Activated CD8-positive, alpha-beta T cell treated with anti-CD3 and anti-CD28 coated beads, Interleukin-2, amount 10 ng/mL, durations not matched to agents 7 days and 5 days (primary cell): ENCODE data around the gene CDH13. TPM values are rescaled to one million over a fixed set of nuclear protein-coding genes. Genes with fewer than 3 reads are reported as not detected.

Source experiments
- ATAC-seq: fragments of 150-1000 bp; cut with Tn5 transposase; one replicate; pipeline ENCODE4 v1.10.0; 2021; ENCODE audit warnings: moderate library complexity
- CTCF ChIA-PET: fragments of 350-600 bp; sonication (Branson Sonifier 250); formaldehyde crosslinking; loops from one replicate; lab custom pipeline; 2021; ENCODE audit warnings: antibody characterized with exemption; lab: Charles Lee
- POLR2A ChIA-PET: fragments of 350-600 bp; sonication (Branson Sonifier 250); formaldehyde crosslinking; loops from one replicate; lab custom pipeline; 2021; ENCODE audit warnings: antibody characterized with exemption; lab: Charles Lee
- DNase-seq: peaks from one replicate; pipeline ENCODE4 v3.0.0-alpha.2; 2020
- H3K27ac Mint-ChIP-seq: one replicate; pipeline ENCODE4 v1.8.0; 2021; ENCODE audit warnings: mild to moderate bottlenecking, mixed read lengths
- H3K27me3 Mint-ChIP-seq: one replicate; pipeline ENCODE4 v1.8.0; 2021; ENCODE audit warnings: low read depth, mixed read lengths
- H3K36me3 Mint-ChIP-seq: one replicate; pipeline ENCODE4 v1.8.0; 2021; ENCODE audit warnings: low read depth, mixed read lengths
- H3K4me1 Mint-ChIP-seq: one replicate; pipeline ENCODE4 v1.8.0; 2021; ENCODE audit warnings: low read depth, mixed read lengths
- H3K4me3 Mint-ChIP-seq: one replicate; pipeline ENCODE4 v1.8.0; 2021; ENCODE audit warnings: mild to moderate bottlenecking, mixed read lengths
- H3K9me3 Mint-ChIP-seq: one replicate; pipeline ENCODE4 v1.8.0; 2022; ENCODE audit warnings: mixed read lengths; ENCODE audit not compliant: insufficient read depth
- total RNA-seq, 2 experiments: library from RNA; stranded (reverse); gene quantifications; one replicate each; pipeline ENCODE4 v1.2.3, GENCODE V29; 2021

Gene CDH13
- total RNA-seq, 2 experiments from 2014 or later = not detected

GRCh38 chr16:83682116-83682867 lies 1055.5 kb downstream of the CDH13 start:
- POLR2A ChIA-PET = no interaction called here
- H3K9me3 Mint-ChIP-seq = no peaks in the 10 kb centered on the region
- no peaks in the 10 kb centered on the region for H3K4me1 Mint-ChIP-seq
- no peaks in the 10 kb centered on the region for H3K36me3 Mint-ChIP-seq
- CTCF ChIA-PET = no interaction called here
- peaks cover 12% of the 10 kb centered on the region for H3K27me3 Mint-ChIP-seq
- H3K4me3 Mint-ChIP-seq = no peak overlapping the region
- H3K27ac Mint-ChIP-seq = no peak overlapping the region
- DNase-seq = no peak
- ATAC-seq = no peak

- H3K4me1 Mint-ChIP-seq = no peaks in the 10 kb centered on the region
- ChIA-PET CTCF (no interaction called here), POLR2A (no interaction called here)
- H3K36me3 Mint-ChIP-seq = no peaks in the 10 kb centered on the region
- H3K27ac Mint-ChIP-seq = no peak overlapping the region
- peaks cover 12% of the 10 kb centered on the region for H3K27me3 Mint-ChIP-seq
- no peaks in the 10 kb centered on the region for H3K9me3 Mint-ChIP-seq
- ATAC-seq (no peak), DNase-seq (no peak)
- H3K4me3 Mint-ChIP-seq = no peak overlapping the region
These were observed 1056.1 kb downstream of the CDH13 start for GRCh38 chr16:83682868-83683235.

DNA sequence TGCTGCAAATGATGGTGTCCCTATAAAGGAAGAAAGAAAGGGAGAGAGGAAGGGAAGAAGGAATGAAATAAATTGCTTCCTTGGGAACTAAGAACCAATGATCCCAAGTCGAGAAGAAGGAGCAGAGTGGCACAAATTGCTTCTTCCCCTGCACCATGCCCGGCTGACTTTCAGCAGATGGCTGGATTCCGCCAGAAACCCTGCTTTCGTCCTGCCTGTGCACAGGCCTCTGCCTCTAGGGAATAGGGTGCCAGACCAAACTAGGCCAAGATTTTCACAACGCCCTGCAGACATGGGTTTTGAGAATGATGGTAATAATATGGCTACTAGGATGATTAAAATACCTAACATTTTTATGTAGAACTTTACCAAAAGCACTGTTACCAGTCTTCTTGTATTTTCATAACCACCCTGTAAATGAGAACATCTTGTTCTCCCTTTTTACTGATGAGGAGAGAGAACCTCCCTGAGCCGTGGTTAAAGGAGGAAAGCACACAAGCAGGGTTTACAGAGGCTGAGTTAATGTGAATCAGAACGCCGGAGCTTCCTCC lies 1058.9 kb downstream of the CDH13 start:
- no peaks in the 10 kb centered on the region for H3K36me3 Mint-ChIP-seq
- peaks cover 19% of the 10 kb centered on the region for H3K27me3 Mint-ChIP-seq
- ATAC-seq (no peak), DNase-seq (no peak)
- no peak overlapping the region for H3K27ac Mint-ChIP-seq
- no peaks in the 10 kb centered on the region for H3K4me1 Mint-ChIP-seq
- CTCF ChIA-PET = no interaction called here
- POLR2A ChIA-PET = no interaction called here
- no peak overlapping the region for H3K4me3 Mint-ChIP-seq
- H3K9me3 Mint-ChIP-seq = no peaks in the 10 kb centered on the region

DNA sequence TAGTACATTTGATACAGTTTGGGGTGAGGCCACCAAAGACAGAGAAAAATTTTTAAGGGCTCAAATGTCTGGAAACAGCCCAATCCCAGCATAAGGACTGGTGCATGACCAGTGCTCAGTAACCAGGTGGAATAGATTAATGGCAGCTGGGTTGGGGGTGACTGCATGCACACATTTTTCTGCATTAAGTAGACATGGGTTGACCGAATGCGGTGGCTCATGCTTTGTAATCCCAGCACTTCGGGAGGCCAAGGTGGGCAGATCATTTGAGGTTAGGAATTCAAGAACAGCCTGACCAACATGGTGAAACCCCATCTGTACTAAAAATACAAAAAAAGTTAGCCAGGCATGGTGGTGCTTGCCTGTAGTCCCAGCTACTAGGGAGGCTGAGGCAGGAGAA lies 1060.0 kb downstream of the CDH13 start:
- Mint-ChIP-seq H3K27me3 (peaks cover 18% of the 10 kb centered on the region), H3K4me3 (no peak overlapping the region), H3K27ac (no peak overlapping the region), H3K4me1 (no peaks in the 10 kb centered on the region), H3K36me3 (no peaks in the 10 kb centered on the region), H3K9me3 (no peaks in the 10 kb centered on the region)
- ATAC-seq (no peak), DNase-seq (no peak)
- POLR2A ChIA-PET = no interaction called here
- CTCF ChIA-PET = no interaction called here

GRCh38 chr16:83689385-83689831 lies 1062.6 kb downstream of the CDH13 start:
- no peak for ATAC-seq
- peaks cover 7% of the 10 kb centered on the region for H3K27me3 Mint-ChIP-seq
- no peaks in the 10 kb centered on the region for H3K9me3 Mint-ChIP-seq
- DNase-seq = no peak
- no peaks in the 10 kb centered on the region for H3K36me3 Mint-ChIP-seq
- H3K4me1 Mint-ChIP-seq = no peaks in the 10 kb centered on the region
- H3K27ac Mint-ChIP-seq = no peak overlapping the region
- CTCF ChIA-PET = no interaction called here
- POLR2A ChIA-PET = no interaction called here
- no peak overlapping the region for H3K4me3 Mint-ChIP-seq

- Mint-ChIP-seq H3K4me3 (no peak overlapping the region), H3K27me3 (peaks cover 7% of the 10 kb centered on the region), H3K27ac (no peak overlapping the region), H3K9me3 (no peaks in the 10 kb centered on the region), H3K4me1 (no peaks in the 10 kb centered on the region), H3K36me3 (no peaks in the 10 kb centered on the region)
- ATAC-seq (no peak), DNase-seq (no peak)
- POLR2A ChIA-PET = no interaction called here
- CTCF ChIA-PET = no interaction called here
These were observed 1065.5 kb downstream of the CDH13 start for GRCh38 chr16:83692224-83692623.

DNA sequence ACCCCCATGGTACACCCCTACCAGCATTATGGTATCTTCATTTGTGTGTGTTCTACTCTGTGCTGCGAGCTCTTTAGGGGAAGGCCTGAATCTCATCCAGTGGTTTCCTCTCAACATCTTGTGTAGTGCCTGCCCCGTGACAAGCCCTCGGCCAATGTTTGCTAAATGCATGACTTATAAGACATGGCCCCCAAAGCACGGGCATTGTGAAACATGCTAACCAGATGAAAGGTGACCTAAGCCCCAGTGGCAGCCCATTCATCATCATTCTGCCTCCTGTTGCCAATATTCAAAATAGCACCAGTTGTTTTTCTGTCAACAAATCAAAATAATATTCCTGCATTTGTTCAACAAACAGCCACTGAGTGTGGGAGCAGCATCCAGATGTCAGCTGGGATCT lies 1072.2 kb downstream of the CDH13 start:
- Mint-ChIP-seq H3K4me1 (no peaks in the 10 kb centered on the region), H3K27me3 (no peaks in the 10 kb centered on the region), H3K36me3 (no peaks in the 10 kb centered on the region), H3K4me3 (no peak overlapping the region), H3K27ac (no peak overlapping the region), H3K9me3 (no peaks in the 10 kb centered on the region)
- ChIA-PET CTCF (no interaction called here), POLR2A (no interaction called here)
- DNase-seq = no peak
- no peak for ATAC-seq

DNA sequence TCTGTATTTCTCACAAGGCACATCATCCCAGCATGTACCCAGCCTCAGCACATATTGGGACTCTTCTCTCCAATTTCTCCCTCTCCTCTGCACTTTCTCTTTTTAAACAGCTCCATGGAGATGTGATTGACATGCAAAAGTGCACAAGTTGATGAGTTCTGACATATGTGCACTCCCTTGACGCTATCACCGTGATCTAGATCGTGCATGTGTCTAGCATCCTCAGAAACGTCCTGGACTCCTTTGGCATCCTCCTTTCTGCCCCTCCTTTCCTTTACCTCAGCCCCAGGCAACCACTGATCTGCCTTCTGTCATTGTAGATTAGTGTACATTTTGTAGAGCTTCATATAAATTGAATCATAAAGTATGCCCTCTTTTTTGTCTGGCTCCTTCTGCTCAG lies 1073.0 kb downstream of the CDH13 start:
- Mint-ChIP-seq H3K4me1 (no peaks in the 10 kb centered on the region), H3K27ac (no peak overlapping the region)

GRCh38 chr16:83700918-83701317 lies 1074.1 kb downstream of the CDH13 start:
- Mint-ChIP-seq H3K27me3 (no peaks in the 10 kb centered on the region), H3K4me1 (no peaks in the 10 kb centered on the region), H3K9me3 (no peaks in the 10 kb centered on the region), H3K4me3 (no peak overlapping the region), H3K36me3 (no peaks in the 10 kb centered on the region), H3K27ac (no peak overlapping the region)
- DNase-seq (no peak), ATAC-seq (no peak)
- CTCF ChIA-PET = no interaction called here
- POLR2A ChIA-PET = no interaction called here

More for the DNA sequence above, 1073.0 kb downstream of the CDH13 start:
- H3K4me3 Mint-ChIP-seq = no peak overlapping the region
- ATAC-seq (no peak), DNase-seq (no peak)
- ChIA-PET CTCF (no interaction called here), POLR2A (no interaction called here)
- no peaks in the 10 kb centered on the region for H3K9me3 Mint-ChIP-seq
- no peaks in the 10 kb centered on the region for H3K36me3 Mint-ChIP-seq
- H3K27me3 Mint-ChIP-seq = no peaks in the 10 kb centered on the region

GRCh38 chr16:83701494-83701893 lies 1074.7 kb downstream of the CDH13 start:
- H3K4me3 Mint-ChIP-seq = no peak overlapping the region
- ATAC-seq = no peak

DNA sequence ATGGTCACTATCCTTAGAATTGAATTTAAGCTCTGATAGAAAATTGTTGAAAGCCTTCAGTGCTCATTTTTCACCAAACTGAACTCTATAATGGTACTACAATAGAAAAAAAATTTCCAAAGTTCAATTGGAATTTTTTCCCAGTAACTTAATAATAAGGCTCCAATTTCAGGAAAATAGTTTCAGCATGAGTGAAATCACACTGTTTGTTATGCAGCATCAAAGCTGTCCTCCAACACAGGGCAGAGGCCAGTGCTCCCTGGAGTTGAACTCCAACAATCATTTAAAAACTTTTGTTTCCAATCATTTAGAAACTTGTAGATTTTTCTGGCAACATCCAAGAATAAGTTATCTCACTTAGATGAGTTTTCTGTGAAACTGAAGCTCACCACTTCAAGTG lies 1077.9 kb downstream of the CDH13 start:
- no peak for ATAC-seq
- no peak for DNase-seq
- H3K4me3 Mint-ChIP-seq = no peak overlapping the region
- CTCF ChIA-PET = no interaction called here
- no peaks in the 10 kb centered on the region for H3K27me3 Mint-ChIP-seq
- H3K27ac Mint-ChIP-seq = no peak overlapping the region
- peaks cover 2% of the 10 kb centered on the region for H3K4me1 Mint-ChIP-seq
- POLR2A ChIA-PET = no interaction called here
- no peaks in the 10 kb centered on the region for H3K9me3 Mint-ChIP-seq
- H3K36me3 Mint-ChIP-seq = no peaks in the 10 kb centered on the region

More at GRCh38 chr16:83701494-83701893, 1074.7 kb downstream of the CDH13 start:
- Mint-ChIP-seq H3K27ac (no peak overlapping the region), H3K9me3 (no peaks in the 10 kb centered on the region), H3K4me1 (no peaks in the 10 kb centered on the region), H3K36me3 (no peaks in the 10 kb centered on the region), H3K27me3 (no peaks in the 10 kb centered on the region)
- ChIA-PET CTCF (no interaction called here), POLR2A (no interaction called here)
- DNase-seq = peak; percentile 61

DNA sequence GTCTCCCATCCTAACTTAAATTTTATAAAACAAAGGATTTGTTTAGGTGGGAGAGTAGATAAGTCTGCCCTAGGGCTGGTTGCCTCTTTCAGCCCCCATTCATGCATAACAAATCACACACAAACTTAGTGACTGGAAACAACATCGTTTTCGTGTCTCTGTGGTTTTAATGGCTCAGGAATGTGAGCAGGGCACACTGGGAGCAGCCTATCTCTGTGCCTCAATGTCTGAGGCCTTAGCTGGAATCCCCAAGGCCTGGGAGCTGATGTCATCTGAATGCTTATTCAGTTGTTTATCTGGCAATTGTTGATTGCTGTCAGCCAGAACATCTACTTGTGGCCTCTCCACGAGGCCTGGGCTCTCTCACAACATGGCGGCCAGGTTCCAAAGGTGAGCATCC lies 1079.1 kb downstream of the CDH13 start:
- H3K9me3 Mint-ChIP-seq = no peaks in the 10 kb centered on the region
- ATAC-seq = no peak

More for the DNA sequence above, 1079.1 kb downstream of the CDH13 start:
- Mint-ChIP-seq H3K27ac (no peak overlapping the region), H3K36me3 (no peaks in the 10 kb centered on the region), H3K27me3 (peaks cover 3% of the 10 kb centered on the region), H3K4me1 (peaks cover 2% of the 10 kb centered on the region), H3K4me3 (no peak overlapping the region)
- POLR2A ChIA-PET = no interaction called here
- no peak for DNase-seq
- CTCF ChIA-PET = no interaction called here
